Measurements from ENCODE around the gene KCNA2.

Gene KCNA2
- long read RNA-seq: 0 reads

GRCh38 chr1:110605901-110606656 lies at the start of gene KCNA2:
Gene KCNA2, minus strand, starts transcription at chr1:110606358. Its CDS starts 1,576 bp downstream, at chr1:110604782.
- no peak for DNase-seq (ENCODE audit: low read depth in 1 of 2, low spot score in 1 of 2)
- Histone ChIP-seq H3K4me3 (replicated peaks; ENCODE audit: insufficient read depth, low read length) (peak within 1 kb of the TSS; percentile 34), H3K27me3 (ENCODE audit: insufficient read depth, poor library complexity, severe bottlenecking) (peaks cover 50% of the 10 kb centered on the region), H3K27ac (replicated peaks) (no peak within 1 kb of the TSS)
- no peak for TF ChIP-seq REST (IDR thresholded peaks at IDR 0.05; ENCODE audit: insufficient replicate concordance, low read depth)
- no peak for TF ChIP-seq POLR2AphosphoS5 (IDR thresholded peaks at IDR 0.05; ENCODE audit: low read depth)
- TF ChIP-seq CTCF (IDR thresholded peaks at IDR 0.05; ENCODE audit: insufficient read depth, low read length): no peak
- no peak for TF ChIP-seq SPI1 (IDR thresholded peaks at IDR 0.05; ENCODE audit: borderline replicate concordance, low read depth)
- no peak for TF ChIP-seq GABPA (IDR thresholded peaks at IDR 0.05; ENCODE audit: low read depth)

GRCh38 chr1:110650609-110651008 lies 44.5 kb upstream of the KCNA2 start:
- Histone ChIP-seq H3K27me3 (ENCODE audit: insufficient read depth, poor library complexity, severe bottlenecking) (peaks cover 9% of the 10 kb centered on the region), H3K4me3 (replicated peaks; ENCODE audit: insufficient read depth, low read length) (no peak overlapping the region), H3K27ac (replicated peaks) (no peak overlapping the region)
- no peak for TF ChIP-seq GABPA (IDR thresholded peaks at IDR 0.05; ENCODE audit: low read depth)
- no peak for TF ChIP-seq REST (IDR thresholded peaks at IDR 0.05; ENCODE audit: insufficient replicate concordance, low read depth)
- TF ChIP-seq SPI1 (IDR thresholded peaks at IDR 0.05; ENCODE audit: borderline replicate concordance, low read depth): no peak
- no peak for TF ChIP-seq CTCF (IDR thresholded peaks at IDR 0.05; ENCODE audit: insufficient read depth, low read length)
- no peak for TF ChIP-seq POLR2AphosphoS5 (IDR thresholded peaks at IDR 0.05; ENCODE audit: low read depth)
- no peak for DNase-seq (ENCODE audit: low read depth in 1 of 2, low spot score in 1 of 2)

- Histone ChIP-seq H3K4me3 (replicated peaks; ENCODE audit: insufficient read depth, low read length) (no peak overlapping the region), H3K27ac (replicated peaks) (no peak overlapping the region), H3K27me3 (ENCODE audit: insufficient read depth, poor library complexity, severe bottlenecking) (peaks cover 9% of the 10 kb centered on the region)
- DNase-seq (ENCODE audit: low read depth in 1 of 2, low spot score in 1 of 2): no peak
- no peak for TF ChIP-seq SPI1 (IDR thresholded peaks at IDR 0.05; ENCODE audit: borderline replicate concordance, low read depth)
- no peak for TF ChIP-seq POLR2AphosphoS5 (IDR thresholded peaks at IDR 0.05; ENCODE audit: low read depth)
- TF ChIP-seq GABPA (IDR thresholded peaks at IDR 0.05; ENCODE audit: low read depth): no peak
- no peak for TF ChIP-seq REST (IDR thresholded peaks at IDR 0.05; ENCODE audit: insufficient replicate concordance, low read depth)
- TF ChIP-seq CTCF (IDR thresholded peaks at IDR 0.05; ENCODE audit: insufficient read depth, low read length): no peak
Measured at GRCh38 chr1:110648417-110648816, 42.3 kb upstream of the KCNA2 start.

All from HL-60 (cell line).